SH-SY5Y (cell line): Measurements from ENCODE around the gene C5AR1.
A peak's percentile ranks its signal among the peaks of the same experiment; 100 is the strongest.

Experiments used
- GATA2 ChIP-seq: IDR thresholded peaks from 2 replicates; pipeline ENCODE4 v1.6.1; 2011; ENCODE audit warnings: mild to moderate bottlenecking, low read depth, low read length
- GATA3 ChIP-seq: IDR thresholded peaks from 2 replicates; pipeline ENCODE4 v1.6.1; 2011; ENCODE audit warnings: low read depth, mild to moderate bottlenecking, low read length, moderate library complexity

Gene C5AR1

DNA sequence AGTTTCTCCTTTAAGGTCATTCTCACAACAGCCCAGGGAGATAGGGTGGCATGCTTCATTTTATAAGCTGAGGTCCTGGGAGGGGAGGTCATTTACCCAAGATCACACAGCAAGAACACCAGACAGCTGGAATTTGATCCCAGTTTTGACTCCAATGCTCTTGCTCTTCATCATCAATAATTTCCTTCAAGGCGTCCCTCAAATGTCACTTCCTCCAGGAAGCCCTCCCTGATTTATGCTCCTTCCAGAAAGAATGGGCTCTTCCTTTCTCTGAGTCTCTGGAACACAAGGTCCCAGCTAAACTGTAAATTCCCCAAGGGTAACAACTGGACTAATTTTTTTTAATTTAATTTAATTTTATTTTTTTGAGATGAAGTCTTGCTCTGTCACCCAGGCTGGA lies 34.8 kb downstream of the C5AR1 start:
- TF ChIP-seq GATA3 = no peak
- TF ChIP-seq GATA2 = no peak

DNA sequence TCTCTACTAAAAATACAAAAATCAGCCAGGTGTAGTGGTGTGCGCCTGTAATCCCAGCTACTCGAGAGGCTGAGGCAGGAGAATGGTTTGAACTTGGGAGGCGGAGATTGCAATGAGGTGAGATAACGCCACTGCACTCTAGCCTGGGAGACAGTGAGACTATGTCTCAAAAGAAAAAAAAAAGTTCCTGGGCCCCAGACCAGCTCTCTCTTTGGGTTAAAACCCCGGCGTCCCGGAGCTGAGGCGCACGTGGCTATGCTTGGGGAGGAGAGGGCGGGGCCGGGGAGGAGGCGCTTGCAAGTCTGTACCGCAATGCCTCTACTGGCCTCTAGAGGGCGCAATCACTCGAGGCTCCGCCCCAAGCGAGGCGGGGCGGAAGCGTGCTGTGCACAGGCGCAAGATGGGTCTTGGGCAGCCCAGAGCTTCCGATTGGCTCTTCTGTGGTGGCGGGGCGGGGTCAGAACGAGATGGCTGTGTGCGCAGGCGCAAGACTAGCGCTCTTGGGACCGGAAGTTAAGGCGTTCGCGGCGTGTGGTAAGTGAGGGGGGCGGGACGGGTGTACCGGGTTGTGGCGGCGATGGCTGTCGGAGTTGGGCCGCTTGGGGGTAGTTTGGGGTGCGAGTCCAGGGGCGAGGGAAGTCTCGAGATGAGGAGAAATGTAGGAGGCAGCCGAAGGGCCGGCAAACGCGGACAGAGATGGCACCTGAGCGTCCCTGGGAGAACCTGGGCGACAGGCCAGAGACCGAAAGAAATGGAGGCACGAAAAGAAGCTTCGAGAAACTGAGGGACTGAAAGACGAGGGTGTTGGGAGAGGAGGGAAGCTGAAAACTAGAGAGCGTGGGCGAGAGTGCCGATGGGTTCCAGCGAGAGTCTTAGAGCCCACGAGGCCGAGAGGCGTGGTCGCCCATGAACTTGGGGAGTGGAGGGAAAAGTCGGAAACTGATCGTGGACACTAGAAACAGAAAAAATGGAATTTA lies 39.4 kb downstream of the C5AR1 start, which contains the start of gene DHX34:
Gene DHX34, plus strand, starts transcription at position 497 of the 977 bp plus-strand sequence. CDS start 3,716 bp downstream, outside the sequence.
- TF ChIP-seq GATA3 (no peak), GATA2 (no peak)

DNA sequence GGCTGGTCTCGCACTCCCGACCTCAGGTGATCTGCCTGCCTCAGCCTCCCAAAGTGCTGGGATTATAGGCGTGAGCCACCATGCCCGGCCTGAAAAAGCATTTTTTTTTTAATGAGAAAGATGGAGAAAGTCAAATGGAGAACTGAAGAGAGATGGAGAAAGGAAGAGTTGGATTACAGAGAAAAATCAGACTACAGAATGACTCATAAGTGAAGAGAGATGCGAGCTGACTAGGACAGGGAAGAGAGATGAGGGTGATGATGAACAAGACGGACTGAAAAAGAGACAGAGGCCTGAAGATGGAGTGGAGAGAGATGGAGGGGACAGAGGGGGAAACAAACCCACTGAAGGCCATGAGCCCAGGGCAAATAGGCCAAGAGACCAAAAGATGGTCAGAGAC lies 41.0 kb downstream of the C5AR1 start:
- TF ChIP-seq GATA3 (no peak), GATA2 (no peak)

DNA sequence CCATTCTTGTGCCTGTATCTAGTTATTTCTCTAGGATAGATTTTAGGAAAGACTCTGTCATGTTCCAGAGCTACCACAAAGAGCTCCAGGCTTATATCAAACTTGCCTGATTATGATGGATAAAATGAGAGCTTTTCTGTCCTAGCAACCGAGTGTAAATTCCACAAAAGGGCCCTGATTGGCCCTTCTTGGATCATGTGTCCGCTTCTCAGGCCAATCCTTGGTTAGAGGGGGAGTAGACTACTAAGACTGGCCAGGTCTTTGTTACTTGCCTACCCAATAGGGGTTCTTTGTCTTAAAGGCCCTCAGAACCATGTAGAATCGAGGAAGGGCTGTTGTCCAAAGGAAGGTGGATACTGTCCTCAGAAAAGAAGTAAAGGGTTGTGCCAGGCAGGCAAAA lies 41.9 kb downstream of the C5AR1 start:
- TF ChIP-seq GATA3 = no peak
- no peak for TF ChIP-seq GATA2

DNA sequence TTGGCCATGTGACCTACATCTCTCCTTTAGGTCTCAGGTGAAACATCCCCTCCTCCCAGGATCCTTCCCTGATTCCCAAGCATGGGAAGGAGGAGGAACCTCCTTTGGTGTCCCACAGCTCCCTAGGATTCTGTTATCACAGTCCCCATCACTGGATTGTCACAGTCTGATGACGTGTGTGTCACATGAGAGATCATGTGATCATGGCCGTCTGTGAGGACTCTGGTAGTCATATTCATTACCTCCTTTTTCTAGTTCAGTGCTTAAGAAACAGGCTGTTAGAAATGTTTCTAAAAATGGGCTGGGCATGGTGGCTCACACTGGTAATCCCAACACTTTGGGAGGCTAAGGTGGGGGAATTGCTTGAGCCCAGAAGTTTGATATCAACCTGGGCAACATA lies 42.4 kb downstream of the C5AR1 start:
- TF ChIP-seq GATA2 (peak; percentile 9; the same call in 1 of the 2 replicates), GATA3 (no peak)

DNA sequence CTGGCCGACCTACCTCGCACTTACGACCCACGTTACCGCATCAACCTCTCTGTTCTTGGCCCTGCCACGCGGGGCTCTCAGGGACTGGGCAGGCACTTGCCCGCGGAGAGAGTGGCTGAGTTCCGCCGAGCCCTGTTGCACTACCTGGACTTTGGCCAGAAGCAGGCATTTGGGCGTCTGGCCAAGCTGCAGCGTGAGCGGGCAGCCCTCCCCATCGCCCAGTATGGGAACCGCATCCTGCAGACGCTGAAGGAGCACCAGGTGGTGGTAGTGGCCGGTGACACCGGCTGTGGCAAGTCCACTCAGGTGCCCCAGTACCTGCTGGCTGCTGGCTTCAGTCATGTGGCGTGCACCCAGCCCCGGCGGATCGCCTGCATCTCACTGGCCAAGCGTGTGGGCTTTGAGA lies 43.6 kb downstream of the C5AR1 start:
- no peak for TF ChIP-seq GATA2
- TF ChIP-seq GATA3 = no peak

DNA sequence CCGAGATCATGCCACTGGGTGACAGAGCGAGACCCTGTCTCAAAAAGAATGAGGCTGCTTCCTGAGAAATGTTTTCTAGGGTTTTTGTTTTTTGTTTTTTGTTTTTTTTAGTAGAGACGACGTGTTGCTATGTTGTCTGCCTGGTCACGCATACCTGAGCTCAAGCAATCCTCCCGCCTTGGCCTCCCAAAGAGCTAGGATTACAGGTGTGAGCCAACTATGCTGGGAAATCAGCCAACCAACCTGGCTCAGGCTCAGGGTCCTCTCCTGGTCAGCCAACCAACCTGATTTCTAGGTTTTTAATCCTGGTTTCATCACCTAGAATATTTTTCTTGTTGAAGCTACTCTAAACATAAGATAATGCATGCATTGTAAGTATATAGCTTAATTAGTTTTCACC lies 47.2 kb downstream of the C5AR1 start:
- no peak for TF ChIP-seq GATA3
- no peak for TF ChIP-seq GATA2

DNA sequence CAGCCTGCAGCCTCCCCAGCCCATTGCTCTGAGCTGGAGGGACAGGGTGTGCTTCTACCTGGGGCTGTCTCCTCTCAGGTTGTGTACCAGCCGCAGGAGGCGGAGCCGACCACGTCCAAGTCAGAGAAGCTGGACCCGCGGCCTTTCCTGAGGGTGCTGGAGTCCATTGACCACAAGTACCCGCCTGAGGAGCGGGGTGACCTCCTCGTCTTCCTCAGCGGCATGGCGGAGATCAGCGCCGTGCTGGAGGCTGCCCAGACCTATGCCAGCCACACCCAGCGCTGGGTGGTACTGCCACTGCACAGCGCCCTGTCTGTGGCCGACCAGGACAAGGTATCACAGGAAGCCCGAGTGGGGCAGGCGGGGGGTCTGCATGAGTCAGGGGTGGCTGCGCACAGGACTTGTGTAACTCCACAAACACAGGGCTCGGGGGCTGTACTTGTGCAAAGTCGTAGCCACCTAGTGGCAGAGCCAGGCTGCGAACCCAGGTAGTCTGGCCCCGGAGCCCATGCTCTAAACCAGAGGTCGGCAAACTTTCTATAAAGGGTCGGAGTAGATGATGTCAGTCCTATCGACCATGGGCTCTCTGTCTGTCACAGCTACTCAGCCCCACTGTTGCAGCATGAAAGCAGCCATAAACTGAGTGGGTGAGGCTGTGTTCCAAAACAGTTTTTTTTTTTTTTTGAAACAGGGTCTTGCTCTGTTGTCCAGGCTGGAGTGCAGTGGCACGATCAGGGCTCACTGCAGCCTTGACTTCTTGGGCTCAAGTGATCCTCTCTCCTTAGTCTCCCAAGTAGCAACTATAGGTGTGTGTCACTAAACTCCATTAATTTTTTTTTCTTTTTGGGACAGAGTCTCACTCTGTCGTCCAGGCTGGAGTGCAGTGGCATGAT lies 48.4 kb downstream of the C5AR1 start:
- TF ChIP-seq GATA3 (no peak), GATA2 (no peak)

DNA sequence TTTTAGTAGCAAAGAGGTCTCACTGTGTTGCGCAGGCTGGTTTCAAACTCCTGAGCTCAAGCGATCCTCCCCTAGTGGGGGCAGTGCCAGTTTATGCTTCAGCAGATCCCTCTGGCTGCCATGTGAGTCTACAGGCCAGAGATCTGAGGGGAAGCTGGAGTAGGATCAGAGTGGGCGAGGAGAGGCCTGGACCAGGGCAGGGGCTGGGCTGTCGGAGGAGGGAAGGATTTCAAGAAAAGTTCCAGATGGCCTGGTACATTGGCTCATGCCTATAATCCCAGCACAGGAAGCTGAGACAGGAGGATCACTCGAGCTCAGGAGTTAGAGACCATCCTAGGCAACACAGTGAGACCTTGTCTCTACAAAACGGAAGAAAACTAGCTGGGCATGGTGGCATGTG lies 49.3 kb downstream of the C5AR1 start:
- TF ChIP-seq GATA3 (no peak), GATA2 (no peak)

DNA sequence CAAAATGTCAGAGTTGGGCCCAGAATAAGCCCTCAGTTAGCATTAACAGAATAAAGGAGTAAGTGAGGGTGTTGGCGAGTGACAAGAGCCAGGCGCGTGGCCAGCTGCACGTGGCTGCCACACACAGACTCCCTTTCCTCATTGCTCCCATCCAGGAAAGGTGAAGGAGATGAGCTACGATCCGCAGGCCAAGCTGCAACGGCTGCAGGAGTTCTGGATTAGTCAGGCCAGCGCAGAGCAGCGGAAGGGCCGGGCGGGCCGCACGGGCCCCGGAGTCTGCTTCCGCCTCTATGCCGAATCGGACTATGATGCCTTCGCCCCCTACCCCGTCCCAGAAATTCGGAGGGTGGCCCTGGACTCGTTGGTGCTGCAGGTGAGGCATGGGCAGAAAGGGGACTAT lies 52.7 kb downstream of the C5AR1 start:
- TF ChIP-seq GATA3 (no peak), GATA2 (no peak)

DNA sequence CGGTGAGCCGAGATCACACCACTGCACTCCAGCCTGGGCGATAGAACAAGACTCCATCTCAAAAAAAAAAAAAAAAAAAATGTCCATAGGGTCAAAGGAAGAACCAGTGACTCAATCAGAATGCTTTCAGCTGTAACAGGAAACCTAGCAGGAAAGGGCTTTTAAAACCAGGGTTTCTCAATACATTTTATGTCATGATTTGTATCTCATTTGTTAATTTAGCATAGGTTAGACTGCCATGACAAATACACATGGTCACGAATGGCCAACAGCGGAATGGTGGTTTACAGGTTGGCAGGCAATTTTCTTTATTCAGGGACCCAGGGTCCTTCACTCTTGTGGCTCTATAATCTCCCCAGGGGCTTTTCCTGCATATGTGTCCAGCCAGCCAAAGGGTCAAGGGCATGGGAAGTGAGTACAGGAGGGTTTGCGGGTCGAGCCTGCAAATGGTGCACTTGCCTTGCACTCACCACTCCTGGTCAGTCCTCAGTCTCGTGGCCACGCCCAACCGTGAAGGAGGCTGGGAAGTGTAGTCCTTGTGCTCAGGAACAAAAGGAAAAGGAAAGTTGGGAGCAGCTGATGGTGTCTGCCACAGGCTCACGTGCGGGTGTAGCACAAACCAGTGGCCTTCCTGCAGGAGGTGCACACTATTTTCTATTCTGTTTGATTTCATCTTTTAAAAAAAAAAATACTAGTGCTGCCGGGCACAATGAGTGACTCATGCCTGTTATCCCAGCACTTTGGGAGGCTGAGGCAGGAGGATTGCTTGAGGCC lies 54.3 kb downstream of the C5AR1 start:
- TF ChIP-seq GATA2 = no peak

DNA sequence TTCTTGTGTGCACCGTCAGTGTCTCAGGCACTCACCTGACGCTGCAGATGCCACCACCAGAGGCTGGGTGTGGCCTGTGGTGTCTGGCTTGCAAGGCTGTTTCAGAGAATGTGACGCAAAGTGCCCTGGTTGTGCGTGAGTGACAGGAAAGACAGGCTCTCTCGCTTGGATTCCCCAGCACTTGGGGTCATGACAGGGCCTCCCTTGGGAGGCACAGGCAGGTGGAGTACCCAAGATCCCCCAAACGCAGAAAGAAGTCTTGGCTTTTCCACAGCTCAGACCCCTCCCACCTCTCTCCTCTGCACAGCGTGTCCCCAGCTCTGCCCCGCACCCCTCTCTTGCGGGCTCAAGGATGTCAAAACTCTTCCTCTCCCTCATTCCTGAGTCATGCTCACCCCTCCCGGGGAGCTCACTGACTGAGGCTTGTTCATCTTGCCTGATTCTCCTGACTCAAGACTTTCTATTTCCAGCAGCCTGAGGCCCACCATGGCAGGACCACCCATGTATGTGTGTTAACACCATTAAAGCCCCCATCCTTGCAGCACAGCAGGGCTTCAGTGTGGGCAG lies 60.5 kb downstream of the C5AR1 start:
- no peak for TF ChIP-seq GATA2
- no peak for TF ChIP-seq GATA3

DNA sequence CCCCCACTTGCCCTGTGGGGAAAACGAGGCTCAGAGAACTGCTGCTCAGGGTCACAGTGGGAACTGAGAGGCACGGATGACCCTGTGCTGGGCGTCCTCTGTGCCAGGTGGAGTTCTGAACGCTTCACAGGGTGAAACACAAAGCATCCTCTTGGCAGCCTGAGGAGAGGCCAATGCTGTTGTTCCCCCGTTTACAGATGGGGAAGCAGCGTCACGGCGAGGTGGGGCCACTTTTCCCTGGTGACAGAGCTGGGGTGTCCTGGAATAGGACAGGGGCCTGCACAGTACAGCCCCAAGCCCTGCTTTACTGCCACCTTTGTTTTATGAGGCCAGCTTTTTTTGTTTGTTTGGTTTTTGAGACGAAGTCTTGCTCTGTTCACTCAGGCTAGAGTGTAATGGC lies 61.6 kb downstream of the C5AR1 start:
- TF ChIP-seq GATA3 (no peak), GATA2 (no peak)
